ENCODE results near the gene ACER2.

DNA sequence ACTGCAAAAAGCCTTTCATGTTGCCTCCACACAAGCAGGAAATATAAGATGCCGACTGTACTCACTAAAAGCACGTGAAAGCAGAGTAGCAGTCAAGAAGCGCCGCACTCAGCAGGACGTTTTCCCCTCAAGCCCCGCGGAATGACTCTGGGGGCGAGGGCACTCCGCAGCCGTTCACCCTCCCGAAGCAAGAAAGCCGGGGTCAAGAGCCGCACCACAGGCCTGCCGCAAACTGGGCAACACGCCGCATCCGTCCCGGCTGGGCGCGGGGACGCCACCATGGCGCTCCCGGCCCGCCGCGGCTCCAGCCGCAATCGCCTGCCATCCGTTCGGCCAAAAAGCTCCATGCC, 29.1 kb upstream of the ACER2 start:
- TF ChIP-seq CTCF (IDR thresholded peaks at IDR 0.05; ENCODE audit: poor library complexity): no peak
- TF ChIP-seq EZH2 (IDR thresholded peaks at IDR 0.05; ENCODE audit: borderline replicate concordance): no peak

All from hepatocyte (in vitro differentiated cells).